Omental fat pad (tissue), 4 donors: ENCODE results near the gene MMD. TPM values are rescaled to one million over a fixed set of nuclear protein-coding genes. Genes with fewer than 3 reads are reported as not detected.
"Not testable (repeated sequence)": the region's sequence is repeated elsewhere in the genome, so short reads cannot be mapped to it uniquely, and the experiment has no call there.

ENCODE experiments used
- ATAC-seq: fragments of 150-250 bp; one replicate; pipeline ENCODE4 v1.9.1; 2016; ENCODE audit warnings: mild to moderate bottlenecking, moderate library complexity; ENCODE audit not compliant: low FRiP score
- DNase-seq: peaks from one replicate; pipeline ENCODE4 v3.0.0-alpha.2; 2019; ENCODE audit warnings: low spot score
- total RNA-seq, 4 donors: library from RNA; depleted of rRNA; stranded (reverse); fragments of >200 nt; gene quantifications; one replicate each; pipeline ENCODE4 v1.1.0, GENCODE V29; 2016
- TF ChIP-seq, protein P1 (sequence below), 3 donors: fragments of 450-650 bp; IDR thresholded peaks; one replicate each; pipeline ENCODE4 v1.5.1; 2016 to 2017; ENCODE audit warnings: antibody characterized with exemption in 3 of 3, mild to moderate bottlenecking in 3 of 3, moderate library complexity in 2 of 3

Gene MMD
- total RNA-seq, 4 donors from 2014 or later = 37.8 to 176 (median 137) TPM

DNA sequence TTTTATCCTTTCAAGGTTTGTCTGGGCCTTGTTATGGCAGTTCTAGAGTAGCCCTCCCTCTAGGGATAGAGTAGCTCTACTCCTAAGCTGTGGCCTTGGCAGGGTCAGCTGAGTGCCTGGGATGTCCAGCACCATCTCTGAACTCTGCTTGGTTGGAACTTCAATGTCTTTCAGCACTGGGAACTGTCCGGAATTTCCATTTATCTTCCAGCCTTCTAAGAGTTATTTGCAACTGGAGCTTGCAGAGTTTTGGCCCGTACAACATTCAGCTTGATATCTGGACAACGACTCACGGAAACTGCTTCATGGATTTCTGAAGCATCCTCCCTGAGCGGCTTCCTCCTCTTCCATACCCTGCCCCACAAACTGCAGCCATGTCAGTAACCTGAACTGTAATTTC, 22.9 kb downstream of the MMD start:
- ATAC-seq = no peak
- DNase-seq = no peak
- TF ChIP-seq, protein P1, sequence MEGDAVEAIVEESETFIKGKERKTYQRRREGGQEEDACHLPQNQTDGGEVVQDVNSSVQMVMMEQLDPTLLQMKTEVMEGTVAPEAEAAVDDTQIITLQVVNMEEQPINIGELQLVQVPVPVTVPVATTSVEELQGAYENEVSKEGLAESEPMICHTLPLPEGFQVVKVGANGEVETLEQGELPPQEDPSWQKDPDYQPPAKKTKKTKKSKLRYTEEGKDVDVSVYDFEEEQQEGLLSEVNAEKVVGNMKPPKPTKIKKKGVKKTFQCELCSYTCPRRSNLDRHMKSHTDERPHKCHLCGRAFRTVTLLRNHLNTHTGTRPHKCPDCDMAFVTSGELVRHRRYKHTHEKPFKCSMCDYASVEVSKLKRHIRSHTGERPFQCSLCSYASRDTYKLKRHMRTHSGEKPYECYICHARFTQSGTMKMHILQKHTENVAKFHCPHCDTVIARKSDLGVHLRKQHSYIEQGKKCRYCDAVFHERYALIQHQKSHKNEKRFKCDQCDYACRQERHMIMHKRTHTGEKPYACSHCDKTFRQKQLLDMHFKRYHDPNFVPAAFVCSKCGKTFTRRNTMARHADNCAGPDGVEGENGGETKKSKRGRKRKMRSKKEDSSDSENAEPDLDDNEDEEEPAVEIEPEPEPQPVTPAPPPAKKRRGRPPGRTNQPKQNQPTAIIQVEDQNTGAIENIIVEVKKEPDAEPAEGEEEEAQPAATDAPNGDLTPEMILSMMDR (IDR thresholded peaks at IDR 0.05) = no peak

DNA sequence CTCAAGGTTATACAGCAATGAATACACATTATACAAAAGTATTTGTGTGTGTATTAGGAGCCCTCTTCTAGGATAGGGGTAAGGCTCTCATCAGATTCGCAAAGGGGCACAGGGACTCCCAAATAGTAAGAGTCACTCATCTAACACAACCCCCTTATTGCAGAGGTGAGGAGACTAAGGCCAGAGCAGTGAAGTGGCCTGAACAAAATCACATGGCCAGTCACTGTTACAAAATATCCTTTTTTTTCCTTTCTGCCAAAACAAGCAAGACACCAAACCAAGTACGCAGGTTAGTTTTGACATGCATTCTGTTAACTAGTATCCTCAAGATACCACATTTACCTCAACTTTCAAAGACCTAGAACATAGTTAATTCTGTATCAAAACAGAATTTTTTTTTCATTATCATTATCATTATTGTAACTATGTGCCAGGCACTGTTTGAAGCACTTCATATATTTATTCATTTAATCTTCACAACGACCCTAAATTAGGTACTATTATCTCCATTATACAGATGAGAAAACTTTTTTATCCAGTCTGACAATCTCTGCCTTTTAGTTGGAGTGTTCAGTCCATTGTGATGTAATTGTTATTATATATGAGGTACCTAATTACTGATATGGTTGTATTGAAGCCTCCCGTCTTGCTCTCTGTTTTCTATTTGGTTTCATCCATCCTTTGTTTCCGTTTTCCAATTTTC, 25.7 kb downstream of the MMD start:
- DNase-seq = no peak

DNA sequence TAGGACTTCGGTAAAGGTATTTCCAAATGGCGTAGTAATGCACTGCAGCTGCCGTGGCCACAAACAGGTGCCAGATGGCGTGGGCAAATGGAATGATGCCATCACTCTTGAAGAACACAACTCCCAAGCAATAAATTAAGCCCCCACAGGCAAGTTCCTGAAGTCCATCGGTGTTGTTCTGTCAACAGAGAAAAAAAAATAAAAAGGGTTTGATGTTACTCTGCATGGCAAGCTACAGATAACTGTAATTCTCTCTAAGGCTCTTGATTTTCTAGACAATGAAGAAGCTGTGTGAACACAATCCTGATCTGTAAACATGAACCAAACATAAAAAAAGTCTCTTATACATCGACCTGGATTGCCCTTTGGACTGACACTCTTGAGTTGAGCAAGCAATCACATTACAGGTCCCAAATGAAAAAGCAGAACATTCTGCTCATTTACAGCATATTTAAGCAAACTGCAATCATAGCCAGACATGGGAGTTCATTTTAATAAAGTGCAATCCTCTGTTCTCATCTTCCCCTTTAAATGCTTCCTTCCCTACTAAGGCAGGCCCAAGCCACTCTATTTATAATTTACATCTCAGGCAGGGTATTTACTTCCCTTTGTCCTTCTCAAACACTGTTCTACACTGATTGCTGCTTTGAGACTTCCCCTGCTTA, 27.1 kb downstream of the MMD start:
- DNase-seq = no peak
- TF ChIP-seq, protein P1 (IDR thresholded peaks at IDR 0.05) = no peak
- no peak for ATAC-seq

More for the DNA sequence above, 25.7 kb downstream of the MMD start:
- ATAC-seq = no peak
- TF ChIP-seq, protein P1 (IDR thresholded peaks at IDR 0.05) = no peak

DNA sequence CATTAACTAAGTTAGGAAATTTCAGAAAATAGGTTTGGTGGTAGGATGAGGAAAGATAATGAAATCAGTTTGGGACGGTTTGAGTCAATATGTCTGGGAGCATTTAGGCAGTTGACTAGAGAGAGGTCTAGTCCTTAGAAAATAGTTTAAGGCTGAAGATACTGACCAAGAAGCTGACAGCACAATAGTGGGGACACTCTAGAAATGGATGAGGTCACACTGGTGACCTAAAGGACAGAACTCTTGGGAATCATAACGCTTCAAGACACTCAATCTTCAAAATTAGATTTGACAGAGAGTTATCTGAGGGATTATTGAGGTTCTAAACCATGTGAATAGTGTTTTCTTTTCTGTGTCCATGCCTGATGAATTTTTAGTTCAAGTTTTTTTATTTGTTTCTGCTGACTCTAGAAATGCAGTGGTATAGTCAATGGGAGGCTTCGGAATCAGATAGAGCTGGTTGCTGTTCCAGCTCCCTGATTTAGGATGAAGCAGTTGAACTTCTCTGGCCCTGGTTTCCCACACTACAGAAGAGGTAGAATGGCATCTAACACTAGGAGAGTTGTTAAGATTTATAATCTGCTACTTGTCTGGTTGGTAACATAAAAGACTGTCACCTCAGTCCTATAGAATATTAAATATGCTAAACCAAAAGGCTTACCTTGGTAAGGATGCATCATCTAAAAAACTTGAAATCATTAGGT, 29.7 kb downstream of the MMD start:
- ATAC-seq (no peak), DNase-seq (no peak)
- TF ChIP-seq, protein P1 (IDR thresholded peaks at IDR 0.05) = no peak

DNA sequence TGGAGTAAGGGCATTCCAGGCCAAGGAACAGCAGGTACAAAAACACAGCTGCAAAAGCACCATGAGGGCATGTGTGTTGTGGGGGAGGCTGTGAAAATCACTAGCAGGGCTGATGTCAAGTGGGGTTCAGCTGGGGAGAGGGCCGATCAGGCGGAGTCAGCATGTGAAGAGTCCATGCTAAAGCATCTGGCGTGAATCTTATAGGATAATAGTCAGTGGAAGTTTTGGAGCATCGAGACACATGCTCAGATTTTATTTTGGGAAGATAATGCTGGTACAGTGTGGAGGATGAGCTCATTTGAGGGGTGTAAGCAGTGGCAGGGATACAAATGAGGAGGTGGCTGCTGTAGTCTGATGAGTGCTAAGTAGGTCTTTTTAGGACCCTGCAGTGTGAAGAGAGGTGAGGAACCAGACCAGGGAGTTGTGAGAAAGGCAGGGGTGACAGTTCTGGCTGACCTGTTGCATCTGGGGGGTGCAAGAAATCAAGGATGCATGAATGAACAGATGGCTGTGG, 30.3 kb downstream of the MMD start:
- TF ChIP-seq, protein P1 (IDR thresholded peaks at IDR 0.05) = no peak
- DNase-seq (no peak), ATAC-seq (no peak)

DNA sequence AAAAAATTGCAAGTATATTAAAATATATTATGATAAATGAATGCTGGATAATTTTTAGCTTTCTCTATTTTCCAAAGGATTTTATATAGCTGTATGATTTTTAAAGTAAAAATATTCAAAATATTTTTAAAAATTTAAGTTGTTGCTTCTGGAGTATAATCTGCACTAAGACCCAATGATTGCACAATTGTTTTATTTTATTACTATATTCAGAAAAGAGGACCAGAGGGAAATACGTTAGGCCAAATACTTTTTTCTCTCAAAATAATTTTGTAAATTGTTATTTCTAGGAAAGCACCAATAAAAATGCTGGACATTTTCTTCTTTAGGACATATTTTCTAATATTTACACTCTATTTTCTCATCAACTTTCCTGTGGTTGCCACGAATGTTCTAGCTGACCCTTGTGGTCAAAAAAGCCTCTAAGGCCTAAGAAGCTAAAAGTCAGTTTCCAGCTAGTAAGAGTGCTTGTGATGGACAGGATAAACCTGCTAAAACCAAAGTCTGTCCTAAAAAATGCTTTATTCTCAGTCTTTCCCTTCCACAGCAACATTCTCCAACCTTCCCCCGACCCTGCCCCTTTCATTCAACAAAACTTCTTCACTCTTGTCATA, 31.2 kb downstream of the MMD start:
- DNase-seq (no peak), ATAC-seq (no peak)
- TF ChIP-seq, protein P1 (IDR thresholded peaks at IDR 0.05) = no peak

DNA sequence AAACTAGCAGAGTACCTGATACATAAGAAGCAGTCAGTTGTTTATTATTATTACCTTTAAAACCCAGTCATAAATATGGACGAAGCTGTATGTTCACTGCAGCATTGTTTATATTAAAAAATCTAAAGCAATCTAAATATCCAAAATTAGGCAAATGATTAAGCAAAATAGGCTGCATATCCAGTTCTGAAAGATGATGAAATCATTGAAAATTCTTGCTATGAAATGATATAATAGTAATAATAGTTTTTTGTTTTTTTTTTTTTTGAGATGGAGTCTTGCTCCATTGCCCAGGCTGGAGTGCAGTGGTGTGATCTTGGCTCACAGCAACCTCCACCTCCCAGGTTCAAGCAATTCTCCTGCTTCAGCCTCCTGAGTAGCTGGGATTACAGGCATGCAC, 31.9 kb downstream of the MMD start:
- DNase-seq, ATAC-seq: not testable (repeated sequence)
